IMR-90 (cell line): ENCODE results near the gene RTN4IP1. TPM values are rescaled to one million over a fixed set of nuclear protein-coding genes. Genes with fewer than 3 reads are reported as not detected.

ENCODE experiments used
- ATAC-seq: fragments of 200-7000 bp; cut with Tn5 transposase; 2 replicates; pipeline ENCODE4 v1.9.1; 2020; ENCODE audit warnings: low read depth, mild to moderate bottlenecking, moderate library complexity
- BruUV-seq: library from RNA; stranded (reverse); fragments of 400-500 nt; replicated peaks from 2 replicates; lab custom pipeline; 2021; lab: Mats Ljungman, UMichigan
- CTCF ChIA-PET: fragments of 300-600 bp; formaldehyde crosslinking; extraction: SDS; loops from one replicate; lab custom pipeline; 2021; ENCODE audit warnings: antibody characterized with exemption; lab: Yijun Ruan, JAX
- POLR2A ChIA-PET: fragments of 300-600 bp; sonication (Branson Sonifier 250); formaldehyde crosslinking; loops from one replicate; lab custom pipeline; 2022; ENCODE audit warnings: antibody characterized with exemption; ENCODE audit not compliant: unreplicated experiment; lab: Charles Lee
- DNase-seq: peaks from one replicate; pipeline ENCODE4 v3.0.0; 2013
- H2AFZ ChIP-seq: replicated peaks from 2 replicates; pipeline ENCODE3; 2013; ENCODE audit warnings: low read length, mild to moderate bottlenecking; ENCODE audit not compliant: poor library complexity
- H2AK5ac ChIP-seq: 2 replicates; pipeline ENCODE4 v1.6.1; 2013; ENCODE audit warnings: low read depth, low read length, inconsistent platforms
- H2AK9ac ChIP-seq: replicated peaks from 2 replicates; pipeline ENCODE3; 2013; ENCODE audit warnings: mild to moderate bottlenecking, low read depth, low read length, moderate library complexity; ENCODE audit not compliant: poor library complexity
- H2BK120ac ChIP-seq: 2 replicates; pipeline ENCODE4 v1.6.1; 2013; ENCODE audit warnings: low read depth, low read length, inconsistent platforms
- H2BK15ac ChIP-seq: 3 replicates; pipeline ENCODE4 v1.6.1; 2013; ENCODE audit warnings: low read depth, low read length, inconsistent platforms
- H2BK20ac ChIP-seq: 2 replicates; pipeline ENCODE4 v1.6.1; 2013; ENCODE audit warnings: low read depth, mild to moderate bottlenecking, inconsistent platforms, low read length, moderate library complexity
- H2BK5ac ChIP-seq: 2 replicates; pipeline ENCODE4 v1.6.1; 2013; ENCODE audit warnings: mild to moderate bottlenecking, low read depth, low read length, inconsistent platforms; ENCODE audit not compliant: poor library complexity, severe bottlenecking
- H3K14ac ChIP-seq: replicated peaks from 2 replicates; pipeline ENCODE4 v1.6.1; 2013; ENCODE audit warnings: low read depth, low read length, inconsistent platforms
- H3K18ac ChIP-seq: 2 replicates; pipeline ENCODE4 v1.6.1; 2013; ENCODE audit warnings: low read depth, low read length, control low read depth
- H3K23ac ChIP-seq: 2 replicates; pipeline ENCODE4 v1.6.1; 2013; ENCODE audit warnings: low read depth, low read length, inconsistent platforms
- H3K27ac ChIP-seq: 2 replicates; pipeline ENCODE4 v1.5.1; 2013; ENCODE audit warnings: mild to moderate bottlenecking, control low read depth, low read length; ENCODE audit not compliant: insufficient read depth
- H3K27me3 ChIP-seq: 2 replicates; pipeline ENCODE4 v1.6.1; 2013; ENCODE audit warnings: low read length; ENCODE audit not compliant: control insufficient read depth, insufficient read depth
- H3K36me3 ChIP-seq: 2 replicates; pipeline ENCODE4 v1.6.1; 2013; ENCODE audit warnings: low read length, mixed read lengths; ENCODE audit not compliant: control insufficient read depth, insufficient read depth
- H3K4ac ChIP-seq: 2 replicates; pipeline ENCODE4 v1.6.1; 2013; ENCODE audit warnings: low read depth, low read length, inconsistent platforms
- H3K4me1 ChIP-seq: 2 replicates; pipeline ENCODE4 v1.6.1; 2013; ENCODE audit warnings: low read length, mixed read lengths; ENCODE audit not compliant: control insufficient read depth, insufficient read depth
- H3K4me2 ChIP-seq: 2 replicates; pipeline ENCODE4 v1.6.1; 2013; ENCODE audit warnings: low read depth, mild to moderate bottlenecking, control low read depth, low read length, moderate library complexity
- H3K4me3 ChIP-seq: 2 replicates; pipeline ENCODE4 v1.5.1; 2013; ENCODE audit warnings: low read depth, mild to moderate bottlenecking, control low read depth, low read length, moderate library complexity; ENCODE audit not compliant: insufficient read depth
- H3K56ac ChIP-seq: 2 replicates; pipeline ENCODE4 v1.6.1; 2013; ENCODE audit warnings: low read length, inconsistent platforms; ENCODE audit not compliant: insufficient read depth; ENCODE audit errors: extremely low read depth
- H3K79me1 ChIP-seq, 2 experiments: 2 replicates each; pipeline ENCODE4 v1.6.1; 2013; ENCODE audit warnings: low read length in 2 of 2, inconsistent platforms in 1 of 2, low read depth in 1 of 2
- H3K9ac ChIP-seq: 2 replicates; pipeline ENCODE4 v1.6.1; 2013; ENCODE audit warnings: low read depth, low read length, control low read depth
- H3K9me1 ChIP-seq: 2 replicates; pipeline ENCODE4 v1.6.1; 2013; ENCODE audit warnings: low read length, inconsistent platforms; ENCODE audit not compliant: insufficient read depth
- H3K9me3 ChIP-seq: 2 replicates; pipeline ENCODE4 v1.6.1; 2013; ENCODE audit warnings: low read length; ENCODE audit not compliant: control insufficient read depth, insufficient read depth
- H4K20me1 ChIP-seq: 2 replicates; pipeline ENCODE4 v1.6.1; 2013; ENCODE audit warnings: low read length, inconsistent platforms; ENCODE audit not compliant: insufficient read depth
- H4K5ac ChIP-seq: 2 replicates; pipeline ENCODE4 v1.6.1; 2013; ENCODE audit warnings: mild to moderate bottlenecking, low read depth, low read length, control low read depth
- H4K8ac ChIP-seq, 2 experiments: 2 replicates each; pipeline ENCODE4 v1.6.1; 2013; ENCODE audit warnings: low read depth in 2 of 2, low read length in 2 of 2, control low read depth in 1 of 2, inconsistent platforms in 1 of 2
- H4K91ac ChIP-seq: 2 replicates; pipeline ENCODE4 v1.6.1; 2013; ENCODE audit warnings: low read depth, low read length, inconsistent platforms; ENCODE audit not compliant: insufficient read depth
- BHLHE40 ChIP-seq: fragments of 150-350 bp; IDR thresholded peaks from 2 replicates; pipeline ENCODE4 v1.6.1; 2016; ENCODE audit warnings: mild to moderate bottlenecking, low read depth, low read length
- CEBPB ChIP-seq: IDR thresholded peaks from 2 replicates; pipeline ENCODE4 v1.6.1; 2012; ENCODE audit warnings: low read depth, low read length, improper control_type of control experiment
- FOS ChIP-seq: fragments of 150-350 bp; IDR thresholded peaks from 2 replicates; pipeline ENCODE4 v1.6.1; 2016; ENCODE audit warnings: low read depth, low read length
- MAFK ChIP-seq: IDR thresholded peaks from 2 replicates; pipeline ENCODE4 v1.6.1; 2012; ENCODE audit warnings: low read depth, low read length, improper control_type of control experiment
- MAZ ChIP-seq: IDR thresholded peaks from 2 replicates; pipeline ENCODE4 v1.6.1; 2012; ENCODE audit warnings: low read depth, mild to moderate bottlenecking, low read length, improper control_type of control experiment, moderate library complexity, borderline replicate concordance
- MXI1 ChIP-seq: IDR thresholded peaks from 2 replicates; pipeline ENCODE4 v1.6.1; 2012; ENCODE audit warnings: low read depth, mild to moderate bottlenecking, low read length, moderate library complexity, borderline replicate concordance
- NFE2L2 ChIP-seq: fragments of 150-350 bp; IDR thresholded peaks from 2 replicates; pipeline ENCODE4 v1.6.1; 2016; ENCODE audit warnings: low read depth, mild to moderate bottlenecking, low read length
- POLR2A ChIP-seq: IDR thresholded peaks from 2 replicates; pipeline ENCODE4 v1.6.1; 2012; ENCODE audit warnings: mild to moderate bottlenecking, low read depth, low read length
- RCOR1 ChIP-seq: IDR thresholded peaks from 2 replicates; pipeline ENCODE4 v1.6.1; 2012; ENCODE audit warnings: mild to moderate bottlenecking, low read length, improper control_type of control experiment; ENCODE audit not compliant: insufficient replicate concordance
- RFX5 ChIP-seq: IDR thresholded peaks from 2 replicates; pipeline ENCODE4 v1.8.0; 2012; ENCODE audit warnings: low read depth, mild to moderate bottlenecking, low read length, moderate library complexity
- SMC3 ChIP-seq: fragments of 150-350 bp; IDR thresholded peaks from 2 replicates; pipeline ENCODE4 v1.6.1; 2016; ENCODE audit warnings: low read depth, mild to moderate bottlenecking, antibody characterized with exemption, low read length, moderate library complexity
- USF2 ChIP-seq: fragments of 150-350 bp; IDR thresholded peaks from 2 replicates; pipeline ENCODE4 v1.6.1; 2017; ENCODE audit warnings: mild to moderate bottlenecking, antibody characterized with exemption, low read length, low read depth
- WGBS, 2 experiments: methylation state at CpG; one replicate each; pipeline versions ENCODE4 v1.1.5 to v1.1.7; 2013; ENCODE audit warnings: missing lambda C conversion rate in 2 of 2; ENCODE audit not compliant: insufficient read length in 1 of 2; ENCODE audit errors: extremely low coverage in 2 of 2; 5-methylcytosine and 5-hydroxymethylcytosine counted together
- dilution Hi-C: fragments of 300-500 bp; cut with HindIII; formaldehyde crosslinking; loops from one replicate; pipeline ENCODE4 v1.14.3; 2018; ENCODE audit warnings: low sequenced_read_pairs; ENCODE audit not compliant: unreplicated experiment
- in situ Hi-C: fragments of 300-500 bp; cut with MboI; formaldehyde crosslinking; loops from 3 replicates; pipeline ENCODE4 v1.14.3; 2019; ENCODE audit warnings: low sequenced_read_pairs, inconsistent platforms, mixed read lengths
- intact Hi-C: fragments of 100-400 bp; cut with micrococcal nuclease; formaldehyde crosslinking; loops from 2 replicates; pipeline ENCODE4 v1.10.0; 2022
- polyA plus RNA-seq, 3 experiments: library from polyadenylated mRNA; depleted of rRNA; stranded (reverse); fragments of >200 nt; gene quantifications; 2 replicates each; pipeline ENCODE4 v1.2.3, GENCODE V29; 2012; ENCODE audit warnings: low replicate concordance in 1 of 3
- total RNA-seq: library from RNA; depleted of rRNA; stranded (reverse); fragments of >200 nt; gene quantifications from 2 replicates; pipeline ENCODE4 v1.2.3, GENCODE V29; 2012
- TF ChIP-seq, protein P1 (sequence below): conservative IDR thresholded peaks from 2 replicates; pipeline ENCODE4 v1.5.1; 2012; ENCODE audit warnings: mild to moderate bottlenecking, low read depth, low read length, improper control_type of control experiment
- TF ChIP-seq, protein P2 (sequence below): fragments of 150-350 bp; IDR thresholded peaks from 2 replicates; pipeline ENCODE4 v1.6.1; 2016; ENCODE audit warnings: low read depth, mild to moderate bottlenecking, low read length, moderate library complexity, borderline replicate concordance

The RTN4IP1 gene
- total and polyA plus RNA-seq, 2 of the 4 experiments (the other 2 are of a cell fraction) = 5.7 to 9.9 TPM

DNA sequence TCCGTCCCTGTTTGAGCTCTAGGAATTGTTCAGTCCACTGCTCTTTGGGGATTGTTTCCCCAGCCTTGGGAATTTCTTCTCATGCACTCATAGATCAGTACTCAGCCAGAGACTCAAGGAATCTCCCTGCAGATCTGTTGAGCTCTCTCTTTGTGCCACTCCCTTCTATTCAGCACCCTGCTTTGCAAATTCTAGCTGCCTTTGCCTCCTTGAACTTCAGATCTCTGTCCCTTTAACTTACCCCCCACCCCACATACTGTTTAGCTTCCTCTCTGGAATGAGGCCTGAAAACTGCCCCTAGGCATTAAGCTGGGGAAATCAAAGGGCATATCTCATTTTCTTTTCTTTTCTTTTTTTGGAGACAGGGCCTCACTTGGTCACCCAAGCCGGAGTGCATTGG is 30.6 kb upstream of the RTN4IP1 start:
- ChIA-PET CTCF (no interaction called here), POLR2A (no interaction called here)
- Histone ChIP-seq H2BK20ac (no peak overlapping the region), H4K20me1 (no peaks in the 10 kb centered on the region), H3K4me3 (no peak overlapping the region), H3K79me1 (no peaks in the 10 kb centered on the region), H2BK15ac (no peak overlapping the region), H3K18ac (no peak overlapping the region), H3K23ac (no peak overlapping the region), H2BK5ac (no peak overlapping the region), H2AK9ac (peak overlapping the region; percentile 25), H4K5ac (no peak overlapping the region), H3K4me2 (no peak overlapping the region), H2AK5ac (no peak overlapping the region), H2BK120ac (no peak overlapping the region), H3K4ac (no peak overlapping the region), H3K9me1 (no peaks in the 10 kb centered on the region), H2AFZ (no peak overlapping the region), H3K27me3 (no peaks in the 10 kb centered on the region), H3K56ac (no peak overlapping the region), H3K14ac (no peak overlapping the region), H3K9me3 (peaks cover 4% of the 10 kb centered on the region; the same call in 1 of the 2 replicates), H4K91ac (no peak overlapping the region), H3K36me3 (peaks cover 16% of the 10 kb centered on the region), H3K27ac (no peak overlapping the region), H4K8ac (no peak overlapping the region), H3K9ac (no peak overlapping the region), H3K4me1 (no peaks in the 10 kb centered on the region)
- no peak for DNase-seq
- BruUV-seq = no TSS peak
- dilution Hi-C loops = no loop called here
- 100% methylated on average over 1 of the region's 2 CpGs; no CpG with 5 or more reads in 1 of the 2 experiments for WGBS, 2 experiments
- TF ChIP-seq CEBPB (no peak), MAFK (no peak), BHLHE40 (no peak), USF2 (no peak), FOS (no peak), MXI1 (no peak), POLR2A (no peak), RCOR1 (no peak), NFE2L2 (no peak), MAZ (no peak), RFX5 (no peak), SMC3 (no peak)
- TF ChIP-seq, protein P1, sequence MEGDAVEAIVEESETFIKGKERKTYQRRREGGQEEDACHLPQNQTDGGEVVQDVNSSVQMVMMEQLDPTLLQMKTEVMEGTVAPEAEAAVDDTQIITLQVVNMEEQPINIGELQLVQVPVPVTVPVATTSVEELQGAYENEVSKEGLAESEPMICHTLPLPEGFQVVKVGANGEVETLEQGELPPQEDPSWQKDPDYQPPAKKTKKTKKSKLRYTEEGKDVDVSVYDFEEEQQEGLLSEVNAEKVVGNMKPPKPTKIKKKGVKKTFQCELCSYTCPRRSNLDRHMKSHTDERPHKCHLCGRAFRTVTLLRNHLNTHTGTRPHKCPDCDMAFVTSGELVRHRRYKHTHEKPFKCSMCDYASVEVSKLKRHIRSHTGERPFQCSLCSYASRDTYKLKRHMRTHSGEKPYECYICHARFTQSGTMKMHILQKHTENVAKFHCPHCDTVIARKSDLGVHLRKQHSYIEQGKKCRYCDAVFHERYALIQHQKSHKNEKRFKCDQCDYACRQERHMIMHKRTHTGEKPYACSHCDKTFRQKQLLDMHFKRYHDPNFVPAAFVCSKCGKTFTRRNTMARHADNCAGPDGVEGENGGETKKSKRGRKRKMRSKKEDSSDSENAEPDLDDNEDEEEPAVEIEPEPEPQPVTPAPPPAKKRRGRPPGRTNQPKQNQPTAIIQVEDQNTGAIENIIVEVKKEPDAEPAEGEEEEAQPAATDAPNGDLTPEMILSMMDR = no peak
- TF ChIP-seq, protein P2, sequence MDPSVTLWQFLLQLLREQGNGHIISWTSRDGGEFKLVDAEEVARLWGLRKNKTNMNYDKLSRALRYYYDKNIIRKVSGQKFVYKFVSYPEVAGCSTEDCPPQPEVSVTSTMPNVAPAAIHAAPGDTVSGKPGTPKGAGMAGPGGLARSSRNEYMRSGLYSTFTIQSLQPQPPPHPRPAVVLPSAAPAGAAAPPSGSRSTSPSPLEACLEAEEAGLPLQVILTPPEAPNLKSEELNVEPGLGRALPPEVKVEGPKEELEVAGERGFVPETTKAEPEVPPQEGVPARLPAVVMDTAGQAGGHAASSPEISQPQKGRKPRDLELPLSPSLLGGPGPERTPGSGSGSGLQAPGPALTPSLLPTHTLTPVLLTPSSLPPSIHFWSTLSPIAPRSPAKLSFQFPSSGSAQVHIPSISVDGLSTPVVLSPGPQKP = no peak
- in situ Hi-C loops = no loop called here
- intact Hi-C loops = no loop called here
- no peak for ATAC-seq
